Transverse colon (tissue), 4 donors: ENCODE data around the gene ZNF490. TPM values are rescaled to one million over a fixed set of nuclear protein-coding genes. Genes with fewer than 3 reads are reported as not detected.
"Not testable (repeated sequence)": the region's sequence is repeated elsewhere in the genome, so short reads cannot be mapped to it uniquely, and the experiment has no call there.

Experiments
- DNase-seq: peaks from one replicate; pipeline ENCODE4 v3.0.0-alpha.2; 2019
- H3K27ac ChIP-seq, 4 donors: fragments of 200-600 bp; sonication (generic); 2 replicates each; pipeline ENCODE4 v1.5.1; 2016 to 2018; ENCODE audit warnings: inconsistent platforms in 4 of 4
- H3K27me3 ChIP-seq: fragments of 200-600 bp; sonication (generic); 2 replicates; pipeline ENCODE4 v1.5.1; 2017; ENCODE audit warnings: inconsistent platforms
- H3K36me3 ChIP-seq, 4 donors: fragments of 200-600 bp; sonication (generic); 2 replicates each; pipeline ENCODE4 v1.5.1; 2017 to 2019; ENCODE audit warnings: inconsistent platforms in 4 of 4
- H3K4me1 ChIP-seq, 4 donors: fragments of 200-600 bp; sonication (generic); 2 replicates each; pipeline ENCODE4 v1.5.1; 2017 to 2020; ENCODE audit warnings: inconsistent platforms in 4 of 4
- H3K4me3 ChIP-seq, 4 donors: fragments of 200-600 bp; sonication (generic); 1 replicate in 1 of 4; 2 replicates in 3 of 4; pipeline versions ENCODE4 v1.5.1 to v1.6.1; 2017 to 2019; ENCODE audit warnings: inconsistent platforms in 4 of 4
- H3K9me3 ChIP-seq, 2 donors: fragments of 200-600 bp; sonication (generic); 2 replicates each; pipeline ENCODE4 v1.5.1; 2017 to 2019; ENCODE audit warnings: inconsistent platforms in 2 of 2
- EP300 ChIP-seq: sonication (generic); formaldehyde crosslinking; IDR thresholded peaks from one replicate; pipeline ENCODE4 v1.6.1; 2017; ENCODE audit warnings: antibody characterized with exemption, low read depth
- POLR2A ChIP-seq: fragments of 450-650 bp; IDR thresholded peaks from one replicate; pipeline ENCODE4 v1.6.1; 2016; ENCODE audit warnings: antibody characterized with exemption, mild to moderate bottlenecking, moderate library complexity
- POLR2AphosphoS5 ChIP-seq, 3 donors: sonication (generic); formaldehyde crosslinking; IDR thresholded peaks; one replicate each; pipeline ENCODE4 v1.6.1; 2016; ENCODE audit warnings: antibody characterized with exemption in 3 of 3
- WGBS, 2 donors: methylation state at CpG; one replicate each; pipeline ENCODE4 v1.1.5; 2018; ENCODE audit warnings: low coverage in 1 of 2; 5-methylcytosine and 5-hydroxymethylcytosine counted together
- in situ Hi-C, 4 donors: fragments of 200-750 bp; cut with MboI; loops; one replicate each; pipeline versions ENCODE4 v1.15.0 to v1.15.1; 2017; ENCODE audit warnings: low sequenced_read_pairs in 3 of 4, low pct_ligation_motif_present in 1 of 4, low pct_unique_long_range_greater_than_20kb in 1 of 4
- intact Hi-C: fragments of 100-400 bp; cut with DNase I; formaldehyde crosslinking; loops from one replicate; pipeline ENCODE4 v1.15.1; 2023; ENCODE audit warnings: low total_unique reads
- total RNA-seq, 4 donors: library from RNA; depleted of rRNA; stranded (reverse); fragments of >200 nt; gene quantifications; one replicate each; pipeline ENCODE4 v1.1.0, GENCODE V29; 2016
- TF ChIP-seq, protein P1 (sequence below), 5 experiments: fragments of 200-600 bp in 3 of 5; fragments of 450-650 bp in 2 of 5; sonication (generic) in 3 of 5; IDR thresholded peaks; 1 replicate in 2 of 5; 2 replicates in 3 of 5; pipeline ENCODE4 v1.5.1; 2016 to 2017; ENCODE audit warnings: antibody characterized with exemption in 5 of 5, inconsistent platforms in 3 of 5, mild to moderate bottlenecking in 2 of 5, moderate library complexity in 1 of 5

Gene ZNF490
- total RNA-seq, 4 donors from 2014 or later, result 6.7 to 54.9 (median 10.8) TPM

DNA sequence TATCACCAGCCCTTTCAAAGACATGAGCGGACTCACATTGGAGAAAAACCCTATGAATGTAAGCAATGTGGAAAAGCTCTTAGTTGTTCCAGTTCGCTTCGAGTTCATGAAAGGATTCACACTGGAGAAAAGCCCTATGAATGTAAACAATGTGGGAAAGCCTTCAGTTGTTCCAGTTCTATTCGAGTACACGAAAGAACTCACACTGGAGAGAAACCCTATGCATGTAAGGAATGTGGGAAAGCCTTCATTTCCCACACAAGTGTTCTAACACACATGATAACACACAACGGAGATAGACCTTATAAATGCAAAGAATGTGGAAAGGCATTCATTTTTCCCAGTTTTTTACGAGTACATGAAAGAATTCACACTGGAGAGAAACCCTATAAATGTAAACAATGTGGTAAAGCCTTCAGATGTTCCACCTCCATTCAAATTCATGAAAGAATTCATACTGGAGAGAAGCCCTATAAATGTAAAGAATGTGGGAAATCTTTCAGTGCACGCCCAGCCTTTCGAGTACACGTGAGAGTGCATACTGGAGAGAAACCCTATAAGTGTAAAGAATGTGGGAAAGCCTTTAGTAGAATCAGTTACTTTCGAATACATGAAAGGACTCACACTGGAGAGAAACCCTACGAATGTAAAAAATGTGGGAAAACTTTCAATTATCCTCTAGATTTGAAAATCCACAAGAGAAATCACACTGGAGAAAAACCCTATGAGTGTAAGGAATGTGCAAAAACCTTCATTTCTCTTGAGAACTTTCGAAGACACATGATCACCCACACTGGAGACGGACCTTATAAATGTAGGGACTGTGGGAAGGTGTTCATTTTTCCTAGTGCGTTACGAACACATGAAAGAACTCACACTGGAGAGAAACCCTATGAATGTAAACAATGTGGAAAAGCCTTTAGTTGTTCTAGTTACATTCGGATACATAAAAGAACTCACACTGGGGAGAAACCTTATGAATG is 17.7 kb upstream of the ZNF490 start:
- Histone ChIP-seq H3K4me1 (no peaks in the 10 kb centered on the region), H3K27ac (no peak overlapping the region), H3K4me3 (no peak overlapping the region), H3K27me3 (no peaks in the 10 kb centered on the region), H3K36me3 (peaks cover 3 to 59% (median 32%) of the 10 kb centered on the region in 4 donors), H3K9me3 (peaks cover 23 to 29% of the 10 kb centered on the region in 2 donors)
- TF ChIP-seq, protein P1, sequence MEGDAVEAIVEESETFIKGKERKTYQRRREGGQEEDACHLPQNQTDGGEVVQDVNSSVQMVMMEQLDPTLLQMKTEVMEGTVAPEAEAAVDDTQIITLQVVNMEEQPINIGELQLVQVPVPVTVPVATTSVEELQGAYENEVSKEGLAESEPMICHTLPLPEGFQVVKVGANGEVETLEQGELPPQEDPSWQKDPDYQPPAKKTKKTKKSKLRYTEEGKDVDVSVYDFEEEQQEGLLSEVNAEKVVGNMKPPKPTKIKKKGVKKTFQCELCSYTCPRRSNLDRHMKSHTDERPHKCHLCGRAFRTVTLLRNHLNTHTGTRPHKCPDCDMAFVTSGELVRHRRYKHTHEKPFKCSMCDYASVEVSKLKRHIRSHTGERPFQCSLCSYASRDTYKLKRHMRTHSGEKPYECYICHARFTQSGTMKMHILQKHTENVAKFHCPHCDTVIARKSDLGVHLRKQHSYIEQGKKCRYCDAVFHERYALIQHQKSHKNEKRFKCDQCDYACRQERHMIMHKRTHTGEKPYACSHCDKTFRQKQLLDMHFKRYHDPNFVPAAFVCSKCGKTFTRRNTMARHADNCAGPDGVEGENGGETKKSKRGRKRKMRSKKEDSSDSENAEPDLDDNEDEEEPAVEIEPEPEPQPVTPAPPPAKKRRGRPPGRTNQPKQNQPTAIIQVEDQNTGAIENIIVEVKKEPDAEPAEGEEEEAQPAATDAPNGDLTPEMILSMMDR (IDR thresholded peaks at IDR 0.05), result no peak
- TF ChIP-seq EP300, result no peak
- TF ChIP-seq POLR2A, result no peak
- TF ChIP-seq POLR2AphosphoS5 (IDR thresholded peaks at IDR 0.05), result no peak
- no peak for DNase-seq
- intact Hi-C loops (no loop called here), in situ Hi-C loops (no loop called here)
- 96 to 98% methylated on average over 16 to 17 of the region's 17 CpGs for WGBS, 2 donors

GRCh38 chr19:12626958-12627357 is 16.3 kb upstream of the ZNF490 start:
- H3K27me3 ChIP-seq, result no peaks in the 10 kb centered on the region
- no peak overlapping the region for H3K27ac ChIP-seq
- WGBS, 2 donors, result 86 to 89% methylated on average over 6 to 8 of the region's 8 CpGs
- DNase-seq, result no peak
- H3K4me3 ChIP-seq, result no peak overlapping the region
- in situ Hi-C loops, result no loop called here
- TF ChIP-seq POLR2A (no peak), POLR2AphosphoS5 (IDR thresholded peaks at IDR 0.05) (no peak), EP300 (no peak)
- TF ChIP-seq, protein P1 (IDR thresholded peaks at IDR 0.05), result no peak
- peaks cover 3 to 63% (median 30%) of the 10 kb centered on the region in 4 donors for H3K36me3 ChIP-seq
- H3K9me3 ChIP-seq, result peaks cover 27 to 29% of the 10 kb centered on the region in 2 donors
- intact Hi-C loops, result no loop called here
- peaks cover 0 to 4% (median 0%) of the 10 kb centered on the region in 4 donors for H3K4me1 ChIP-seq

- H3K27ac ChIP-seq, result no peak overlapping the region
- TF ChIP-seq POLR2A (no peak), EP300 (no peak), POLR2AphosphoS5 (IDR thresholded peaks at IDR 0.05) (no peak)
- TF ChIP-seq, protein P1 (IDR thresholded peaks at IDR 0.05), result no peak
- no peak for DNase-seq
- no peaks in the 10 kb centered on the region for H3K27me3 ChIP-seq
- peaks cover 3 to 53% (median 27%) of the 10 kb centered on the region in 4 donors for H3K36me3 ChIP-seq
- WGBS, 2 donors, result 89 to 93% methylated on average over 2 to 4 of the region's 4 CpGs
- in situ Hi-C loops, result no loop called here
- H3K4me3 ChIP-seq, result no peak overlapping the region
- peaks cover 21 to 23% of the 10 kb centered on the region in 2 donors for H3K9me3 ChIP-seq
- peaks cover 0 to 8% (median 2%) of the 10 kb centered on the region in 4 donors for H3K4me1 ChIP-seq
- intact Hi-C loops, result no loop called here
Observed at GRCh38 chr19:12623361-12624031, 12.9 kb upstream of the ZNF490 start.

GRCh38 chr19:12621253-12622024 is 10.8 kb upstream of the ZNF490 start:
- intact Hi-C loops, H3K27ac ChIP-seq, H3K9me3 ChIP-seq, H3K4me3 ChIP-seq, DNase-seq, in situ Hi-C loops, H3K27me3 ChIP-seq: not testable (repeated sequence)
- H3K36me3 ChIP-seq, result peaks cover 0 to 33% (median 13%) of the 10 kb centered on the region in 4 donors
- 80 to 96% methylated on average over 8 to 25 of the region's 26 CpGs for WGBS, 2 donors
- H3K4me1 ChIP-seq, result peaks cover 0 to 12% (median 5%) of the 10 kb centered on the region in 4 donors
